ENCODE data around the gene ARHGEF6. TPM values are rescaled to one million over a fixed set of nuclear protein-coding genes. Genes with fewer than 3 reads are reported as not detected.

The ARHGEF6 gene
- total RNA-seq, 4 donors from 2014 or later, result 4.2 to 13.9 (median 8.2) TPM

DNA sequence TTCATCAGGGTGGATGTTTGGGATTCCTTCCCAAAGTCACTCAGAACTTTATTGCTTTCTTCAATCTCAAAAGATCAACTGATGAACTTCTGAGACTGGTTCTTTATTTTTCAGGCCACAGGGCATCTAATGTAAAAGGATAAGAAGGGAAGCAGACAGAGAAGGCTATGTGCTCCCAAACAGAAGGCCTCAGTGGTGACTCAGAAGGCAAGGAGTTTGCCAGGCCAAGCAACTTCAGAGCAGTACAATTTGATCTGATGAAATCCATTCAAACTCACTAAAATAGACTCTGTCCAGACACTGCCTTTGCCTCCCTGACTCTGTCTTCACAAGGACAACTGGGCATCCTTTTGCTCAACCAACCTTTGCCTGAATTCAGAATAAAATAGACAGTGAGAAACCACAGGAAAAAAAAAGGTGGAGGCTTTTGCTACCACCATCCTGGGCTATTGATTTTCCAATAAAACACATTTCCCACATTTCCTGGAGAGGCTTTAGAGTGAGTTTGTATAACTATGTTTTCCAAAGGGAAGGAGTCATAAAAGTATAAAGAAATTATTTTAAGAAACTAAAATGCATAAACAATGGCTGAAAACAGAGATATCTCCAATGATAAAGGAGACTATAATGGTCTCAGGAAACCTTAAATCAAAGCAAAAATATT is 55.2 kb downstream of the ARHGEF6 start:
- no peaks in the 10 kb centered on the region for H3K27me3 ChIP-seq
- no peaks in the 10 kb centered on the region for H3K36me3 ChIP-seq
- TF ChIP-seq POLR2A (IDR thresholded peaks at IDR 0.05), result no peak
- TF ChIP-seq, protein P1, sequence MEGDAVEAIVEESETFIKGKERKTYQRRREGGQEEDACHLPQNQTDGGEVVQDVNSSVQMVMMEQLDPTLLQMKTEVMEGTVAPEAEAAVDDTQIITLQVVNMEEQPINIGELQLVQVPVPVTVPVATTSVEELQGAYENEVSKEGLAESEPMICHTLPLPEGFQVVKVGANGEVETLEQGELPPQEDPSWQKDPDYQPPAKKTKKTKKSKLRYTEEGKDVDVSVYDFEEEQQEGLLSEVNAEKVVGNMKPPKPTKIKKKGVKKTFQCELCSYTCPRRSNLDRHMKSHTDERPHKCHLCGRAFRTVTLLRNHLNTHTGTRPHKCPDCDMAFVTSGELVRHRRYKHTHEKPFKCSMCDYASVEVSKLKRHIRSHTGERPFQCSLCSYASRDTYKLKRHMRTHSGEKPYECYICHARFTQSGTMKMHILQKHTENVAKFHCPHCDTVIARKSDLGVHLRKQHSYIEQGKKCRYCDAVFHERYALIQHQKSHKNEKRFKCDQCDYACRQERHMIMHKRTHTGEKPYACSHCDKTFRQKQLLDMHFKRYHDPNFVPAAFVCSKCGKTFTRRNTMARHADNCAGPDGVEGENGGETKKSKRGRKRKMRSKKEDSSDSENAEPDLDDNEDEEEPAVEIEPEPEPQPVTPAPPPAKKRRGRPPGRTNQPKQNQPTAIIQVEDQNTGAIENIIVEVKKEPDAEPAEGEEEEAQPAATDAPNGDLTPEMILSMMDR (IDR thresholded peaks at IDR 0.05), result no peak
- TF ChIP-seq EP300 (IDR thresholded peaks at IDR 0.05; ENCODE audit: low read depth), result no peak
- TF ChIP-seq POLR2AphosphoS5 (IDR thresholded peaks at IDR 0.05), result no peak
- intact Hi-C loops (cut with DNase I; ENCODE audit: low total_unique reads) (no loop called here), in situ Hi-C loops (cut with MboI; ENCODE audit: low pct_ligation_motif_present in 1 of 4, low pct_unique_long_range_greater_than_20kb in 1 of 4, low sequenced_read_pairs in 3 of 4) (no loop called here)
- no peak for DNase-seq
- H3K27ac ChIP-seq, result peak overlapping the region in 3 of 4 donors; percentile 6 to 49 (median 34)
- H3K4me1 ChIP-seq, result no peaks in the 10 kb centered on the region
- H3K4me3 ChIP-seq, result no peak overlapping the region
- no peaks in the 10 kb centered on the region for H3K9me3 ChIP-seq

DNA sequence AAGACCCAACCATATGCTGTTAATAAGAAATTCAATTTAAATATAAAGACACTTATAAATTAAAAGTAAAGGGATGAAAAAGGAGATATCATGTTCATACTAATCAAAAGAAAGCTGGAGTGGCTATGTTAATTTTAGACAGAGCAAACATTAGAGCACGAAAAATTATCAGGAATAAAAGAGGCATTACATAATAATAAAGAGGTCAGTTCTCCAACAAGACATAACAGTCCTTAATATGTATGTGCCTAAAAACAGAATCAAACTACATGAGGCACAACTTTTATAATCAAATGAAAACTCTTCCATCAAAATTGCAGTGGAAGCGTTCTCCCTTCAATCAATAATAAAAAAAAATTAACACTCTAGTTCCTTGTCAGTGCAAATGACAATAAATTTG is 62.6 kb downstream of the ARHGEF6 start:
- Histone ChIP-seq H3K4me3 (no peak overlapping the region), H3K4me1 (peaks cover 0 to 3% (median 0%) of the 10 kb centered on the region in 4 donors), H3K36me3 (no peaks in the 10 kb centered on the region), H3K27ac (no peak overlapping the region), H3K9me3 (no peaks in the 10 kb centered on the region), H3K27me3 (no peaks in the 10 kb centered on the region)
- WGBS, 2 donors (ENCODE audit: low coverage in 1 of 2), result 60% methylated on average over 2 of the region's 2 CpGs; no CpG with 5 or more reads in 1 of the 2 donors
- in situ Hi-C loops (cut with MboI; ENCODE audit: low pct_ligation_motif_present in 1 of 4, low pct_unique_long_range_greater_than_20kb in 1 of 4, low sequenced_read_pairs in 3 of 4) (loop anchor here in 3 of 4 donors (10.0 to 25.0 kb wide), 3 partner anchors 194 to 219 kb away; no protein-coding TSS in a partner anchor), intact Hi-C loops (cut with DNase I; ENCODE audit: low total_unique reads) (loop anchor here (10.0 kb wide), 1 partner anchor 207 kb away; no protein-coding TSS in a partner anchor)
- TF ChIP-seq POLR2A (IDR thresholded peaks at IDR 0.05) (no peak), EP300 (IDR thresholded peaks at IDR 0.05; ENCODE audit: low read depth) (no peak), POLR2AphosphoS5 (IDR thresholded peaks at IDR 0.05) (no peak)
- TF ChIP-seq, protein P1 (IDR thresholded peaks at IDR 0.05), result no peak
- DNase-seq, result no peak

DNA sequence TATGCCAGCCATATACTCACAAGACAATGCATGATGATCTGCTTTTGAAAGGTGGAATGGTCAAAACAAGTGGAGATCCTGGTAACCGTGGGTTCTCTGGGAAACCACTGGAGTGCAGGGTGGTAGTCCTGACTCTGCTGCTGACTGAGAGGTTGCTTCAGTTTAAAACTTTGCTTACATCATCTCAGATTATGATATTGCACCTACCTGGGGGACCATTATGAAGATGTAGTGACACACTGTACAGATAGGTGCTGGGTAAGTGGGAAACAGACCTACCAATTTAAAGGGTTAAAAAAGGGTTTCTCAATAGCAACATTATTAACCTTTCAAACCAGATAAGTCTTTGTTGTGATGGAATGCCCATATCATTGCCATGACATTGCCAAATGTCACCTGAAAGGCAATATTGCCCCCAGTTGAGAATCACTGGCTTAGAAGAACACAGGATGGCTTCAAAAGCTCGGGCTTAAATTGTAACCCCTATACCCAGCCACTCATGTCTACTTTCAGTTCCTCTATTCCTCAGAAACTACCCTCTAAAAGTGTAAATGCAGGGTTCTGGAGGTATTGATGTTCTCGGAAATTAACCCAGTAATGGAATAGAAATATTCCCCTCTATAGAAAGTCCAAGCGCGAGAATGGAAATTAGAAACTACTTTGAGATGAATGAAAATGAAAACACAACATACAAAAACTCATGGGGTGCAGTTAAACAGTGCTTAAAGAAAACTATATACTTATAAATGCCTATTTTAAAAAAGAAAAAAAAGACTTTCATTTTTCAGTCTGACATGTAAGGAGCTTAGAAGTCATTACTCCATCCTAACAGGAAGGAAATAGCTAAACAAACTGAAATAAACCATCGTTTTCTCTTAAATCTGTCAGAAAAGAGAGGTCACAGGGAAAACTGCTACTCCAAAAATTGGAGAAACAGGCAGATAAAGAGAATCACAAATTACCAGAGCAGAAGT is 65.8 kb downstream of the ARHGEF6 start:
- in situ Hi-C loops (cut with MboI; ENCODE audit: low pct_ligation_motif_present in 1 of 4, low pct_unique_long_range_greater_than_20kb in 1 of 4, low sequenced_read_pairs in 3 of 4), result loop anchor here in 3 of 4 donors (10.0 to 25.0 kb wide), 3 partner anchors 197 to 222 kb away; no protein-coding TSS in a partner anchor

More for the DNA sequence above, 65.8 kb downstream of the ARHGEF6 start:
- Histone ChIP-seq H3K9me3 (no peaks in the 10 kb centered on the region), H3K27me3 (no peaks in the 10 kb centered on the region), H3K4me3 (no peak overlapping the region), H3K36me3 (no peaks in the 10 kb centered on the region), H3K27ac (peak overlapping the region in 2 of 4 donors; percentile 16 to 17), H3K4me1 (peaks cover 0 to 3% (median 0%) of the 10 kb centered on the region in 4 donors)
- 40 to 48% methylated on average over 1 to 6 of the region's 6 CpGs for WGBS, 2 donors (ENCODE audit: low coverage in 1 of 2)
- TF ChIP-seq POLR2A (IDR thresholded peaks at IDR 0.05) (no peak), POLR2AphosphoS5 (IDR thresholded peaks at IDR 0.05) (no peak), EP300 (IDR thresholded peaks at IDR 0.05; ENCODE audit: low read depth) (no peak)
- TF ChIP-seq, protein P1 (IDR thresholded peaks at IDR 0.05), result no peak
- DNase-seq, result no peak
- intact Hi-C loops (cut with DNase I; ENCODE audit: low total_unique reads), result loop anchor here (10.0 kb wide), 1 partner anchor 210 kb away; no protein-coding TSS in a partner anchor
